HCT116 (cell line): ENCODE results near the gene RNF175. TPM values are rescaled to one million over a fixed set of nuclear protein-coding genes. Genes with fewer than 3 reads are reported as not detected.

Source experiments
- ATAC-seq: fragments of 200-7000 bp; cut with Tn5 transposase; 2 replicates; pipeline ENCODE4 v1.9.1; 2020; ENCODE audit warnings: mild to moderate bottlenecking, moderate library complexity
- BruUV-seq: library from RNA; stranded (reverse); fragments of 400-500 nt; replicated peaks from 2 replicates; lab custom pipeline; 2021; lab: Mats Ljungman, UMichigan
- CTCF ChIA-PET: fragments of 300-600 bp; sonication (Branson Sonifier 250); formaldehyde crosslinking; loops from one replicate; lab custom pipeline; 2021; ENCODE audit warnings: antibody characterized with exemption; lab: Charles Lee
- POLR2A ChIA-PET: fragments of 300-600, 350-600 bp; sonication (Branson Sonifier 250); formaldehyde crosslinking; loops from one replicate; lab custom pipeline; 2021; ENCODE audit warnings: antibody characterized with exemption; lab: Charles Lee
- RAD21 ChIA-PET, 2 experiments: fragments of 300-600 bp; sonication (Branson Sonifier 250); formaldehyde crosslinking; loops; one replicate each; lab custom pipeline; 2023; ENCODE audit warnings: low total read pairs in 2 of 2; ENCODE audit not compliant: uncharacterized antibody in 2 of 2, unreplicated experiment in 2 of 2, low non-redundant PET in 1 of 2; lab: Charles Lee
- DNase-seq: peaks from one replicate; pipeline ENCODE4 v3.0.0-alpha.2; 2010; ENCODE audit warnings: low read depth, low spot score
- H2AFZ ChIP-seq: fragments of 200-600 bp; shearing (Covaris generic), sonication (generic); 2 replicates; pipeline ENCODE4 v1.6.1; 2017; ENCODE audit warnings: low read depth, mixed run types, mixed read lengths, antibody characterized with exemption, low read length; ENCODE audit not compliant: poor library complexity, severe bottlenecking
- H3K27ac ChIP-seq: 2 replicates; pipeline ENCODE4 v1.5.1; 2012; ENCODE audit warnings: low read depth, low read length
- H3K27me3 ChIP-seq: fragments of 200-600 bp; sonication (generic); 2 replicates; pipeline ENCODE4 v1.6.1; 2016; ENCODE audit warnings: mixed run types, low read length, mixed read lengths; ENCODE audit not compliant: insufficient read depth
- H3K36me3 ChIP-seq, 2 experiments: fragments of 200-500 bp in 1 of 2; fragments of 200-600 bp in 1 of 2; sonication (Bioruptor generic) in 1 of 2; sonication (generic) in 1 of 2; 2 replicates each; pipeline versions ENCODE4 v1.5.1 to v1.6.1; 2014 to 2016; ENCODE audit warnings: low read length in 2 of 2, inconsistent platforms in 1 of 2, mixed read lengths in 1 of 2, mixed run types in 1 of 2; ENCODE audit not compliant: insufficient read depth in 2 of 2, control insufficient read depth in 1 of 2
- H3K4me1 ChIP-seq, 2 experiments: fragments of 200-600 bp in 1 of 2; sonication (generic) in 1 of 2; 2 replicates each; pipeline versions ENCODE4 v1.5.1 to v1.6.1; 2012 to 2017; ENCODE audit warnings: low read length in 2 of 2, inconsistent platforms in 1 of 2, mild to moderate bottlenecking in 1 of 2, mixed read lengths in 1 of 2, mixed run types in 1 of 2, moderate library complexity in 1 of 2; ENCODE audit not compliant: insufficient read depth in 2 of 2, control insufficient read depth in 1 of 2
- H3K4me2 ChIP-seq: fragments of 200-600 bp; sonication (generic); 2 replicates; pipeline ENCODE4 v1.6.1; 2017; ENCODE audit warnings: mixed run types, low read length, mixed read lengths
- H3K4me3 ChIP-seq, 2 experiments: fragments of 200-600 bp in 1 of 2; sonication (generic) in 1 of 2; replicated peaks in 1 of 2; 2 replicates each; pipeline ENCODE4 v1.5.1; 2011 to 2016; ENCODE audit warnings: low read length in 2 of 2, control low read depth in 1 of 2, low read depth in 1 of 2, mild to moderate bottlenecking in 1 of 2, mixed read lengths in 1 of 2, mixed run types in 1 of 2
- H3K79me2 ChIP-seq: fragments of 200-600 bp; sonication (generic); 2 replicates; pipeline ENCODE4 v1.6.1; 2017; ENCODE audit warnings: mild to moderate bottlenecking, mixed run types, low read length, moderate library complexity, mixed read lengths; ENCODE audit not compliant: insufficient read depth
- H3K9ac ChIP-seq: fragments of 200-600 bp; sonication (generic); 2 replicates; pipeline ENCODE4 v1.6.1; 2016; ENCODE audit warnings: low read length, mixed read lengths
- H3K9me2 ChIP-seq: fragments of 200-600 bp; sonication (generic), shearing (Covaris generic); 2 replicates; pipeline ENCODE4 v1.6.1; 2017; ENCODE audit warnings: mixed run types, mild to moderate bottlenecking, moderate library complexity; ENCODE audit not compliant: insufficient read depth
- H3K9me3 ChIP-seq, 2 experiments: fragments of 200-500 bp in 1 of 2; fragments of 200-600 bp in 1 of 2; sonication (Bioruptor generic) in 1 of 2; sonication (generic) in 1 of 2; 2 replicates each; pipeline ENCODE4 v1.6.1; 2014 to 2017; ENCODE audit warnings: low read length in 2 of 2, mixed read lengths in 2 of 2, inconsistent platforms in 1 of 2, low read depth in 1 of 2, mild to moderate bottlenecking in 1 of 2, mixed run types in 1 of 2, moderate library complexity in 1 of 2; ENCODE audit not compliant: control insufficient read depth in 1 of 2, insufficient read depth in 1 of 2
- H4K20me1 ChIP-seq: fragments of 200-600 bp; sonication (generic), shearing (Covaris generic); 2 replicates; pipeline ENCODE4 v1.6.1; 2017; ENCODE audit warnings: mixed run types, mild to moderate bottlenecking, moderate library complexity; ENCODE audit not compliant: insufficient read depth
- CBX3 ChIP-seq: IDR thresholded peaks from 2 replicates; pipeline ENCODE4 v1.6.1; 2012; ENCODE audit warnings: low read depth
- EGR1 ChIP-seq: IDR thresholded peaks from 2 replicates; pipeline ENCODE4 v1.6.1; 2012; ENCODE audit warnings: low read depth
- EZH2phosphoT487 ChIP-seq: fragments of 200-600 bp; IDR thresholded peaks from 2 replicates; pipeline ENCODE4 v1.6.1; 2018; ENCODE audit warnings: antibody characterized with exemption, borderline replicate concordance
- FOSL1 ChIP-seq: IDR thresholded peaks from 2 replicates; pipeline ENCODE4 v1.6.1; 2012; ENCODE audit warnings: low read depth
- POLR2A ChIP-seq: IDR thresholded peaks from 2 replicates; pipeline ENCODE4 v1.7.0; 2011; ENCODE audit warnings: borderline replicate concordance; ENCODE audit not compliant: insufficient read depth, insufficient read length; ENCODE audit errors: extremely low read depth
- RAD21 ChIP-seq: IDR thresholded peaks from 2 replicates; pipeline ENCODE4 v1.6.1; 2012; ENCODE audit warnings: low read depth, mild to moderate bottlenecking
- YY1 ChIP-seq: IDR thresholded peaks from 2 replicates; pipeline ENCODE4 v1.6.1; 2011; ENCODE audit warnings: low read length, low read depth, moderate library complexity, mild to moderate bottlenecking; ENCODE audit not compliant: insufficient replicate concordance; ENCODE audit errors: extremely low read depth
- intact Hi-C: fragments of 100-400 bp; cut with micrococcal nuclease; formaldehyde crosslinking; loops from 2 replicates; pipeline ENCODE4 v1.10.0; 2022
- total RNA-seq: library from RNA; stranded (reverse); gene quantifications from one replicate; pipeline ENCODE4 v1.2.1, GENCODE V29; 2021; ENCODE audit not compliant: unreplicated experiment
- TF ChIP-seq, protein P1 (sequence below), 3 experiments: fragments of 200-600 bp in 1 of 3; sonication (generic) in 1 of 3; IDR thresholded peaks in 2 of 3; conservative IDR thresholded peaks in 1 of 3; 2 replicates each; pipeline ENCODE4 v1.5.1; 2012 to 2017; ENCODE audit warnings: low read depth in 2 of 3, low read length in 2 of 3, antibody characterized with exemption in 1 of 3, borderline replicate concordance in 1 of 3, control low read depth in 1 of 3, mild to moderate bottlenecking in 1 of 3, mixed read lengths in 1 of 3, mixed run types in 1 of 3, moderate library complexity in 1 of 3; ENCODE audit not compliant: insufficient read depth in 1 of 3
- TF ChIP-seq, protein P2 (sequence below): IDR thresholded peaks from 2 replicates; pipeline ENCODE4 v1.6.1; 2012; ENCODE audit warnings: low read depth

RNF175 gene
- total RNA-seq, 1 experiment from 2014 or later: not detected

DNA sequence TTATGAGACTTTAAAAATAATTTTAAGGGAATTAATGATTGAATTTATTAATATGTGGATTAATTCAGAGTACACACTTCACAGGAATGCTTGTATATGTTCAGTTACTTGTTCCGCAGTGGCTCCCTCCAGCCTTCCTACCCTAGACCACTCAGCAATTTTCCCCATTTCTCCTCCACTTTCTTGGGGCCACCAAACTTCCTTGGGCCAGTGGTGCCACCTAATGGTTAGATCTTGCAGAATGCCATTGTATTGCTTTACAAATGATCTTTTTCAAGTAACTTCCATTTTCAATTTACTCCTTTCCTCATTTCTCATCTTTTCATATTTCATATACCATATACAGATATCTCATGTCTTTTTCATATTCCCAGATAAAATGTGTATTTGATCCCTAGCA, 3.6 kb upstream of the RNF175 start:
- no TSS peak for BruUV-seq
- peak; percentile 54; the same call in 1 of the 2 replicates for ATAC-seq

More for the DNA sequence above, 3.6 kb upstream of the RNF175 start:
- Histone ChIP-seq H3K9ac (no peak overlapping the region), H4K20me1 (no peaks in the 10 kb centered on the region), H3K4me1 (no peaks in the 10 kb centered on the region), H3K36me3 (no peaks in the 10 kb centered on the region), H3K9me3 (no peaks in the 10 kb centered on the region), H3K27me3 (no peaks in the 10 kb centered on the region), H3K27ac (no peak overlapping the region), H3K9me2 (no peaks in the 10 kb centered on the region), H3K4me2 (no peak overlapping the region), H2AFZ (no peak overlapping the region), H3K79me2 (no peaks in the 10 kb centered on the region), H3K4me3 (no peak overlapping the region)
- CTCF ChIA-PET: no interaction called here
- intact Hi-C loops: no loop called here
- POLR2A ChIA-PET: no interaction called here
- RAD21 ChIA-PET: no interaction called here
- DNase-seq: no peak
- no peak for TF ChIP-seq POLR2A
- no peak for TF ChIP-seq YY1
- TF ChIP-seq, protein P1, sequence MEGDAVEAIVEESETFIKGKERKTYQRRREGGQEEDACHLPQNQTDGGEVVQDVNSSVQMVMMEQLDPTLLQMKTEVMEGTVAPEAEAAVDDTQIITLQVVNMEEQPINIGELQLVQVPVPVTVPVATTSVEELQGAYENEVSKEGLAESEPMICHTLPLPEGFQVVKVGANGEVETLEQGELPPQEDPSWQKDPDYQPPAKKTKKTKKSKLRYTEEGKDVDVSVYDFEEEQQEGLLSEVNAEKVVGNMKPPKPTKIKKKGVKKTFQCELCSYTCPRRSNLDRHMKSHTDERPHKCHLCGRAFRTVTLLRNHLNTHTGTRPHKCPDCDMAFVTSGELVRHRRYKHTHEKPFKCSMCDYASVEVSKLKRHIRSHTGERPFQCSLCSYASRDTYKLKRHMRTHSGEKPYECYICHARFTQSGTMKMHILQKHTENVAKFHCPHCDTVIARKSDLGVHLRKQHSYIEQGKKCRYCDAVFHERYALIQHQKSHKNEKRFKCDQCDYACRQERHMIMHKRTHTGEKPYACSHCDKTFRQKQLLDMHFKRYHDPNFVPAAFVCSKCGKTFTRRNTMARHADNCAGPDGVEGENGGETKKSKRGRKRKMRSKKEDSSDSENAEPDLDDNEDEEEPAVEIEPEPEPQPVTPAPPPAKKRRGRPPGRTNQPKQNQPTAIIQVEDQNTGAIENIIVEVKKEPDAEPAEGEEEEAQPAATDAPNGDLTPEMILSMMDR (IDR thresholded peaks at IDR 0.05 in 2 of 3, conservative IDR thresholded peaks at IDR 0.05 in 1 of 3; ENCODE audit: borderline replicate concordance in 1 of 3, insufficient read depth in 1 of 3, low read depth in 2 of 3, low read length in 2 of 3): peak; percentile 27 to 57 (median 50); a peak in 4 of 6 replicates
- TF ChIP-seq, protein P2, sequence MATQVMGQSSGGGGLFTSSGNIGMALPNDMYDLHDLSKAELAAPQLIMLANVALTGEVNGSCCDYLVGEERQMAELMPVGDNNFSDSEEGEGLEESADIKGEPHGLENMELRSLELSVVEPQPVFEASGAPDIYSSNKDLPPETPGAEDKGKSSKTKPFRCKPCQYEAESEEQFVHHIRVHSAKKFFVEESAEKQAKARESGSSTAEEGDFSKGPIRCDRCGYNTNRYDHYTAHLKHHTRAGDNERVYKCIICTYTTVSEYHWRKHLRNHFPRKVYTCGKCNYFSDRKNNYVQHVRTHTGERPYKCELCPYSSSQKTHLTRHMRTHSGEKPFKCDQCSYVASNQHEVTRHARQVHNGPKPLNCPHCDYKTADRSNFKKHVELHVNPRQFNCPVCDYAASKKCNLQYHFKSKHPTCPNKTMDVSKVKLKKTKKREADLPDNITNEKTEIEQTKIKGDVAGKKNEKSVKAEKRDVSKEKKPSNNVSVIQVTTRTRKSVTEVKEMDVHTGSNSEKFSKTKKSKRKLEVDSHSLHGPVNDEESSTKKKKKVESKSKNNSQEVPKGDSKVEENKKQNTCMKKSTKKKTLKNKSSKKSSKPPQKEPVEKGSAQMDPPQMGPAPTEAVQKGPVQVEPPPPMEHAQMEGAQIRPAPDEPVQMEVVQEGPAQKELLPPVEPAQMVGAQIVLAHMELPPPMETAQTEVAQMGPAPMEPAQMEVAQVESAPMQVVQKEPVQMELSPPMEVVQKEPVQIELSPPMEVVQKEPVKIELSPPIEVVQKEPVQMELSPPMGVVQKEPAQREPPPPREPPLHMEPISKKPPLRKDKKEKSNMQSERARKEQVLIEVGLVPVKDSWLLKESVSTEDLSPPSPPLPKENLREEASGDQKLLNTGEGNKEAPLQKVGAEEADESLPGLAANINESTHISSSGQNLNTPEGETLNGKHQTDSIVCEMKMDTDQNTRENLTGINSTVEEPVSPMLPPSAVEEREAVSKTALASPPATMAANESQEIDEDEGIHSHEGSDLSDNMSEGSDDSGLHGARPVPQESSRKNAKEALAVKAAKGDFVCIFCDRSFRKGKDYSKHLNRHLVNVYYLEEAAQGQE: no peak
- TF ChIP-seq RAD21: peak; percentile 50
- no peak for TF ChIP-seq FOSL1
- peak; percentile 30; the same call in 1 of the 2 replicates for TF ChIP-seq CBX3
- no peak for TF ChIP-seq EZH2phosphoT487
- TF ChIP-seq EGR1: no peak
